Gastrocnemius medialis (tissue), 4 donors: ENCODE results near the gene NBEA.

Source experiments
- POLR2A ChIP-seq, 2 donors: fragments of 450-650 bp; IDR thresholded peaks; one replicate each; pipeline ENCODE4 v1.6.1; 2017; ENCODE audit warnings: antibody characterized with exemption in 2 of 2, mild to moderate bottlenecking in 2 of 2, moderate library complexity in 2 of 2
- TF ChIP-seq, protein P1 (sequence below), 5 experiments: fragments of 450-650 bp in 3 of 5; fragments of 200-600 bp in 2 of 5; sonication (generic) in 2 of 5; IDR thresholded peaks in 4 of 5; conservative IDR thresholded peaks in 1 of 5; 1 replicate in 4 of 5; 2 replicates in 1 of 5; pipeline ENCODE4 v1.5.1; 2016 to 2019; ENCODE audit warnings: antibody characterized with exemption in 5 of 5, mild to moderate bottlenecking in 3 of 5, moderate library complexity in 3 of 5

- TF ChIP-seq, protein P1, sequence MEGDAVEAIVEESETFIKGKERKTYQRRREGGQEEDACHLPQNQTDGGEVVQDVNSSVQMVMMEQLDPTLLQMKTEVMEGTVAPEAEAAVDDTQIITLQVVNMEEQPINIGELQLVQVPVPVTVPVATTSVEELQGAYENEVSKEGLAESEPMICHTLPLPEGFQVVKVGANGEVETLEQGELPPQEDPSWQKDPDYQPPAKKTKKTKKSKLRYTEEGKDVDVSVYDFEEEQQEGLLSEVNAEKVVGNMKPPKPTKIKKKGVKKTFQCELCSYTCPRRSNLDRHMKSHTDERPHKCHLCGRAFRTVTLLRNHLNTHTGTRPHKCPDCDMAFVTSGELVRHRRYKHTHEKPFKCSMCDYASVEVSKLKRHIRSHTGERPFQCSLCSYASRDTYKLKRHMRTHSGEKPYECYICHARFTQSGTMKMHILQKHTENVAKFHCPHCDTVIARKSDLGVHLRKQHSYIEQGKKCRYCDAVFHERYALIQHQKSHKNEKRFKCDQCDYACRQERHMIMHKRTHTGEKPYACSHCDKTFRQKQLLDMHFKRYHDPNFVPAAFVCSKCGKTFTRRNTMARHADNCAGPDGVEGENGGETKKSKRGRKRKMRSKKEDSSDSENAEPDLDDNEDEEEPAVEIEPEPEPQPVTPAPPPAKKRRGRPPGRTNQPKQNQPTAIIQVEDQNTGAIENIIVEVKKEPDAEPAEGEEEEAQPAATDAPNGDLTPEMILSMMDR (IDR thresholded peaks at IDR 0.05 in 4 of 5, conservative IDR thresholded peaks at IDR 0.05 in 1 of 5): no peak
- no peak for TF ChIP-seq POLR2A (IDR thresholded peaks at IDR 0.05)
These were observed 676.6 kb downstream of the NBEA start for GRCh38 chr13:35618565-35619083.
